Mesothelial cell of epicardium (in vitro differentiated cells): Measurements from ENCODE around the gene ASIC4. TPM values are rescaled to one million over a fixed set of nuclear protein-coding genes. Genes with fewer than 3 reads are reported as not detected.
A peak's percentile ranks its signal among the peaks of the same experiment; 100 is the strongest.

Experiments used
- DNase-seq, 2 experiments: peaks; one replicate each; pipeline ENCODE4 v3.0.0; 2021; ENCODE audit warnings: low spot score in 2 of 2; ENCODE audit not compliant: unreplicated experiment in 2 of 2
- H3K27ac Mint-ChIP-seq: 2 replicates; pipeline ENCODE4 v1.8.0; 2021; ENCODE audit warnings: mixed read lengths
- H3K27me3 Mint-ChIP-seq: 2 replicates; pipeline ENCODE4 v1.8.0; 2021; ENCODE audit warnings: low read depth, mixed read lengths
- H3K36me3 Mint-ChIP-seq: 2 replicates; pipeline ENCODE4 v1.8.0; 2021; ENCODE audit warnings: mixed read lengths
- H3K4me1 Mint-ChIP-seq: 2 replicates; pipeline ENCODE4 v1.8.0; 2021; ENCODE audit warnings: mixed read lengths
- H3K4me3 Mint-ChIP-seq: 2 replicates; pipeline ENCODE4 v1.8.0; 2021; ENCODE audit warnings: mild to moderate bottlenecking, moderate library complexity, mixed read lengths
- H3K9me3 Mint-ChIP-seq: 2 replicates; pipeline ENCODE4 v1.8.0; 2021; ENCODE audit warnings: mixed read lengths
- total RNA-seq: library from RNA; stranded (reverse); gene quantifications from 3 replicates; pipeline ENCODE4 v1.2.1, GENCODE V29; 2021
- TF ChIP-seq, protein P1 (sequence below): fragments of 200-600 bp; sonication (generic); IDR thresholded peaks from one replicate; pipeline ENCODE4 v1.5.0; 2021; ENCODE audit warnings: antibody characterized with exemption; ENCODE audit not compliant: unreplicated experiment

The ASIC4 gene
- total RNA-seq, 1 donor from 2014 or later: 0.98 TPM

DNA sequence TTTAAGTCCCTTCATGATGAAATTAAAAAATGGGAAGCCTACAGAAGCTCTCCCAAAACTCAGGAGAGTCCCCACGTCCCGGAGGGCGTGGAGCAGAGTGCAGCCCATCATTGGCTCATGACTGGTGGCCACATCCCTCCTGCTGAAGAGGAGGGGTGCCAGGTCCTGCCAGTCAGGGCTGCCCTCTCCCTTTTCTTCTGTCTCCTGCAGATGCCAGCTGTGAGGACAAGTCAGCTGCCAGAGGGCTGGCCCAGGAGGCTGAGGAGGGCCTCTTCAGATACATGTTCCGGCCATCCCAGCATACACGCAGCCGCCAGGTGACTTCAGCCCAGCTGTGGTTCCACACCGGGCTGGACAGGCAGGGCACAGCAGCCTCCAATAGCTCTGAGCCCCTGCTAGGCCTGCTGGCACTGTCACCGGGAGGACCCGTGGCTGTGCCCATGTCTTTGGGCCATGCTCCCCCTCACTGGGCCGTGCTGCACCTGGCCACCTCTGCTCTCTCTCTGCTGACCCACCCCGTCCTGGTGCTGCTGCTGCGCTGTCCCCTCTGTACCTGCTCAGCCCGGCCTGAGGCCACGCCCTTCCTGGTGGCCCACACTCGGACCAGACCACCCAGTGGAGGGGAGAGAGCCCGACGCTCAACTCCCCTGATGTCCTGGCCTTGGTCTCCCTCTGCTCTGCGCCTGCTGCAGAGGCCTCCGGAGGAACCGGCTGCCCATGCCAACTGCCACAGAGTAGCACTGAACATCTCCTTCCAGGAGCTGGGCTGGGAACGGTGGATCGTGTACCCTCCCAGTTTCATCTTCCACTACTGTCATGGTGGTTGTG is 60.4 kb downstream of the ASIC4 start:
- Mint-ChIP-seq H3K9me3 (no peaks in the 10 kb centered on the region), H3K27me3 (no peaks in the 10 kb centered on the region), H3K4me3 (no peak overlapping the region), H3K4me1 (peaks cover 40% of the 10 kb centered on the region), H3K27ac (peak overlapping the region; percentile 56), H3K36me3 (no peaks in the 10 kb centered on the region)
- no peak for DNase-seq
- TF ChIP-seq, protein P1, sequence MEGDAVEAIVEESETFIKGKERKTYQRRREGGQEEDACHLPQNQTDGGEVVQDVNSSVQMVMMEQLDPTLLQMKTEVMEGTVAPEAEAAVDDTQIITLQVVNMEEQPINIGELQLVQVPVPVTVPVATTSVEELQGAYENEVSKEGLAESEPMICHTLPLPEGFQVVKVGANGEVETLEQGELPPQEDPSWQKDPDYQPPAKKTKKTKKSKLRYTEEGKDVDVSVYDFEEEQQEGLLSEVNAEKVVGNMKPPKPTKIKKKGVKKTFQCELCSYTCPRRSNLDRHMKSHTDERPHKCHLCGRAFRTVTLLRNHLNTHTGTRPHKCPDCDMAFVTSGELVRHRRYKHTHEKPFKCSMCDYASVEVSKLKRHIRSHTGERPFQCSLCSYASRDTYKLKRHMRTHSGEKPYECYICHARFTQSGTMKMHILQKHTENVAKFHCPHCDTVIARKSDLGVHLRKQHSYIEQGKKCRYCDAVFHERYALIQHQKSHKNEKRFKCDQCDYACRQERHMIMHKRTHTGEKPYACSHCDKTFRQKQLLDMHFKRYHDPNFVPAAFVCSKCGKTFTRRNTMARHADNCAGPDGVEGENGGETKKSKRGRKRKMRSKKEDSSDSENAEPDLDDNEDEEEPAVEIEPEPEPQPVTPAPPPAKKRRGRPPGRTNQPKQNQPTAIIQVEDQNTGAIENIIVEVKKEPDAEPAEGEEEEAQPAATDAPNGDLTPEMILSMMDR: no peak

DNA sequence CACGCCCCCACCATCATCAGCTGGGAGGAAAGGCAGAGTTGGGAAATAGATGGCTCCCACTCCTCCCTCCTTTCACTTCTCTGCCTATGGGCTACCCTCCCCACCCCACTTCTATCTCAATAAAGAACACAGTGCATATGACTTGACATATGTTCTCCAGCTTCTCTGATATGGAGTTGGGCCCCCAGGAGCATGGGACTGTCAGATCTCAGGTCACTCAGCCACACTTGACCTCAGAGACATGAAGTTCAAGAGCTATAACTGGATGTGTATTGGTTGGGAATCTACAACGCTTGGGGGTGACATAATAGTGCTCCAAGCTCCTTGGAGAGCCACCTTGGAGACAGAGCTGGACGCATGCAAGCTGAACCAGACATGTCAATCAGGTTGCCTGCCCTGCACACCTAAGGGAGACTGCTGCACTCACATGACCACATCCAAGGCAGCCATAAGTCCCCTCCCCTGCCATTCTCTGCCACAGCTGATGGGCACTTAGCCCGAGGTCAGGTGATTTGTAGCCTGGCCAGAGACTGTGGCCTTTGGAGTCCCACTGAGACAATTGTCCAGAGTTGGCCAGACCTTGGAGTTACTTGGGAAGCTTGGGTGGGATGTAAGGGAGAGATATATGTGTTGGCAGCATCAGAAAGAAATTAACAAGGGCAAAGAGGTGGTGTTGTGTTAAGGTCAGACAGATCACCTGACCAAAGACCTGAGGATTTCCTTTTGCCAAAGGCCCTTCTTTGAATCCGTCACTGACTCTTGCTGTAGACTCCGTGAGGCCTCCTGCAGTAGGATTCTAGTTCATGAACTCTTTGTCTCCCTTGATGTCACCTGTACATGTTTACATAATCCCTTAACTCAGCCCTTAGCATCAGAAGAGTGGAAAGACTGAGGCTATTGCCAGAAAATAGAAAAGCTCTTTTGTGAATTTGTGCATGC is 61.6 kb downstream of the ASIC4 start:
- TF ChIP-seq, protein P1: no peak
- Mint-ChIP-seq H3K27ac (no peak overlapping the region), H3K36me3 (no peaks in the 10 kb centered on the region), H3K9me3 (no peaks in the 10 kb centered on the region), H3K4me3 (no peak overlapping the region), H3K4me1 (peaks cover 34% of the 10 kb centered on the region), H3K27me3 (no peaks in the 10 kb centered on the region)
- DNase-seq: no peak

DNA sequence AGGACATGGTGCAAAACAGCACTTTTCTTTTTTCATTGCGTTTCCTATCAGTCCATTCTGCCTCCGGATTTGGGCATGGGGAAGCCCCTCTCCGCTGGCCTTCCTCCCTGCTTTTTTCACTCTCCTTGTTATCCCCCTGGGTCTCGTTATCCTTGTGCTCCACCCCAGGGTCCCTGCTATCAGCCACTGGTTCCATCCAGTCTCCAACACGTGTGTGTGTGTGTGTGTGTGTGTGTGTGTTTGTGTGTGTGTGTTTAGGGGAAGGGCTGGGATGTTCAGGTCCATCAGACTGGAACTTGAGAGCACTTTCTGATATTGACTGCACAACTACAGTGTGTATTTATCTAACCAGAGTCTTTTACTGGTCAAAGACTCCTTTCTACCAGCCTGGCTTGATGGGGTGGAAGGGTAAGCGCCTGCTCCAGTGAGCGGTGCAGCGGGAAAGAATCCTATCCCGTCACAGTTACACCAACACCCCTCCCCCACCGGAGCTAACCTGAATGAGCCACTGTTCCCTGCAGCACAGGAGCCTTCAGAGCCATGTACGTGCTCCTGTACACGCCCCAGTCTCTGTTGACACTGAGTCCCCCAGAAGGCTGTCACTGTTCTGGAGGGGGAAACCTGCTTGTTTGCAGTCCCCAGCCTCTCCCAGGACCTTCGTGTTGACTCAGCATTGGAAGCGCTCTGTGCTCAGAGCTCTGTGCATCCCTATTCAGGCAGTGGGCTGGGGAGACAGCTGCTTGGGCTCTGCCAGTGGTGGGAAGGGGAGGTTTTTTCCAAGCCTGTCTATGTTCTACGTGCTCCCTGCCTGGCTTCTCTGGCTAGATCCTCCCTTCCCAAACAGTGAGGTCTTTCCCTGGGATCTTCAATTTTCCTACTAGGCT is 62.5 kb downstream of the ASIC4 start:
- no peaks in the 10 kb centered on the region for H3K9me3 Mint-ChIP-seq
- peaks cover 33% of the 10 kb centered on the region for H3K4me1 Mint-ChIP-seq
- DNase-seq: peak in 1 of 2 experiments; percentile 49
- H3K27ac Mint-ChIP-seq: peak overlapping the region; percentile 82
- TF ChIP-seq, protein P1: no peak
- H3K27me3 Mint-ChIP-seq: no peaks in the 10 kb centered on the region
- peak overlapping the region; percentile 18 for H3K4me3 Mint-ChIP-seq
- no peaks in the 10 kb centered on the region for H3K36me3 Mint-ChIP-seq

DNA sequence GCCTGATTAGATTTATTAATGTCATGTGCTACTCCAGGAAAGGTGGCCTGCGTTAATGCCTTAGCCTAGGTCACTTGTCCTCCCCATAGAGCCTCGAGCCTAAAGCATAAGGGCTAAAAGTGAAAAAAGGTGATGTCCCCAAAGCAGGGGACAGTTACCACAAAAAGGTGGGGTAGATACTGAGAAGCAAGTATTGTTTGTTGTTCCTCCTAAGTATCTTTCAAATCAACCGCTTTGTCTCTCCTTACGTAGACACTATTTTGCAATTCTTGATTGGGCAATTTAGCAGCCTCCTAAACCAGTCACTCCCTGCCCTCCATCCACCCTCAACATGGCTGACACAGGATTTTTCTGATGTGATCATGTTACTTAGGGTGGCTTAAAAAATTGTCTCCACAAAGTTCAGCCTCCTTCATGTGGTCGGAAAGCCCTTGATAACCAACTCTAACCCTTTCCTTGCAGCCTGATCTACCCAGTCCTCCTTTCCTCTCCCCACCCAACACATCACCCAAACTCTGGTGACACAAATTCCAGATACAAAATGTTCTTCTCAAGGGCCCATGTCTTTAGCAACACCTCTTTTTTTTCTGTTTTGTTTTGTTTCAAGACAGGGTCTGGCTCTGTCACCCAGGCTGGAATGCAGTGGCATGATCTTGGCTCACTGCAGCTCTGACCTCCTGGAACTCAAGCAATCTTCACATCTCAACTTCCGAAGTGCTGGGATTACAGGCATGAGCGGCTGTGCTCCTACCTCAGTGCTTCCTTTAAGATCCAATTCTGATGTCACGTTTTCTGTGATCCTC is 64.7 kb downstream of the ASIC4 start:
- no peak overlapping the region for H3K4me3 Mint-ChIP-seq
- TF ChIP-seq, protein P1: no peak
- H3K27ac Mint-ChIP-seq: no peak overlapping the region
- DNase-seq: no peak
- no peaks in the 10 kb centered on the region for H3K27me3 Mint-ChIP-seq
- H3K4me1 Mint-ChIP-seq: peaks cover 25% of the 10 kb centered on the region
- H3K9me3 Mint-ChIP-seq: no peaks in the 10 kb centered on the region
- H3K36me3 Mint-ChIP-seq: no peaks in the 10 kb centered on the region
